Ishikawa (cell line): ENCODE data around the gene NPAS3.

Source experiments
- CEBPB ChIP-seq: IDR thresholded peaks from 2 replicates; pipeline ENCODE4 v1.6.1; 2012
- CREB1 ChIP-seq: IDR thresholded peaks from 2 replicates; pipeline ENCODE4 v1.6.1; 2012; ENCODE audit warnings: low read depth
- EGR1 ChIP-seq: IDR thresholded peaks from 2 replicates; pipeline ENCODE4 v1.6.1; 2012
- EP300 ChIP-seq: IDR thresholded peaks from 2 replicates; pipeline ENCODE4 v1.6.1; 2012; ENCODE audit warnings: borderline replicate concordance
- FOXM1 ChIP-seq: IDR thresholded peaks from 2 replicates; pipeline ENCODE4 v1.6.1; 2012; ENCODE audit warnings: low read depth, borderline replicate concordance
- NFIC ChIP-seq: IDR thresholded peaks from 2 replicates; pipeline ENCODE4 v1.6.1; 2012
- RAD21 ChIP-seq: IDR thresholded peaks from 2 replicates; pipeline ENCODE4 v1.6.1; 2012; ENCODE audit warnings: low read depth
- TAF1 ChIP-seq: IDR thresholded peaks from 2 replicates; pipeline ENCODE4 v1.6.1; 2012; ENCODE audit warnings: low read depth, mild to moderate bottlenecking
- TCF12 ChIP-seq: IDR thresholded peaks from 2 replicates; pipeline ENCODE4 v1.6.1; 2012; ENCODE audit warnings: low read depth
- TEAD4 ChIP-seq: IDR thresholded peaks from 2 replicates; pipeline ENCODE4 v1.6.1; 2012
- YY1 ChIP-seq: IDR thresholded peaks from 2 replicates; pipeline ENCODE4 v1.6.1; 2012; ENCODE audit warnings: low read depth
- ZBTB7A ChIP-seq: IDR thresholded peaks from 2 replicates; pipeline ENCODE4 v1.6.1; 2012; ENCODE audit warnings: low read depth
- TF ChIP-seq, protein P1 (sequence below): IDR thresholded peaks from 2 replicates; pipeline ENCODE4 v1.6.1; 2012
- TF ChIP-seq, protein P2 (sequence below): IDR thresholded peaks from 2 replicates; pipeline ENCODE4 v1.6.1; 2012; ENCODE audit warnings: low read depth, mild to moderate bottlenecking
- TF ChIP-seq, protein P3 (sequence below): IDR thresholded peaks from 2 replicates; pipeline ENCODE4 v1.6.1; 2012

Gene NPAS3

DNA sequence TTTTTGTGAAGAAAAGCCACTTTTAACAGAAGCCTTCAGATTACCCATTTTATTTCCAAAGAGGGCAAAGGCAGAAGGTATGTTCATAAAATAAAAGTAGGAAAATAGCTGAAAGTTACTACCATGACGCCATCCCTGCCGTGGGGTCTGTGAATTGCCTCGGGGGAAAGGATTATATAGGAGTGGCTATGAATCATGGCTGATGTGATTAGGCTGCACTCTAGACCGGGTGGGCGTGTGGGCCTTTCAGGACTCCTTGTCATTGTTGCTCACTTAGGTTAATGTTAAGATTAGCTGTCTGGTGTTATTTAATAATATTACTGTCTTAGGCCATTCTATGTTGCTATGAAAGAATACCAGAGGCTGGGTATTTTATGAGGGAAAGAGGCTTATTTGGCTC is 816.7 kb downstream of the NPAS3 start:
- TF ChIP-seq TCF12 = no peak
- no peak for TF ChIP-seq CEBPB
- no peak for TF ChIP-seq EGR1

DNA sequence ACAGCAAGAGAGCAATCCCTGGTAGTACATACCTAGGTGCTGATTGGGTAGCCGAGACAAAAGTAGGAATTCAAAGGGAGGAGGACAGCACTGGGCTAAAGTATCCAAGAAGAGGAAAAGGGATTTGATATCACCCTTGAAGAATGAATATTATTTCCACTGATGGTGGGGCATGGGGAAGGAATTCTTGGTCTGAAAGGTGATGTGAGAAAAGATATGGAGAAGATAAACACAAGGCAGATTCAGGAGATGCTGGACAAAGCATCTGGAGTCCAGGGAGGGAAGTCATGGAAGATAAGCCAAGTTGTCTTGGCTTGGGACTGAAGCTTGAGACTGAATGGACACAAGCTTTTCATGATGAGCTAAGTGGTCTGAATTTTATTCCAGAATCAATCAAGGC is 818.2 kb downstream of the NPAS3 start:
- TF ChIP-seq, protein P1, sequence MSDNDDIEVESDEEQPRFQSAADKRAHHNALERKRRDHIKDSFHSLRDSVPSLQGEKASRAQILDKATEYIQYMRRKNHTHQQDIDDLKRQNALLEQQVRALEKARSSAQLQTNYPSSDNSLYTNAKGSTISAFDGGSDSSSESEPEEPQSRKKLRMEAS = no peak
- TF ChIP-seq ZBTB7A (no peak), YY1 (no peak), RAD21 (no peak), TAF1 (no peak), CREB1 (no peak), EP300 (no peak), CEBPB (no peak), TCF12 (no peak), FOXM1 (no peak), EGR1 (no peak), NFIC (no peak)
- TF ChIP-seq, protein P2, sequence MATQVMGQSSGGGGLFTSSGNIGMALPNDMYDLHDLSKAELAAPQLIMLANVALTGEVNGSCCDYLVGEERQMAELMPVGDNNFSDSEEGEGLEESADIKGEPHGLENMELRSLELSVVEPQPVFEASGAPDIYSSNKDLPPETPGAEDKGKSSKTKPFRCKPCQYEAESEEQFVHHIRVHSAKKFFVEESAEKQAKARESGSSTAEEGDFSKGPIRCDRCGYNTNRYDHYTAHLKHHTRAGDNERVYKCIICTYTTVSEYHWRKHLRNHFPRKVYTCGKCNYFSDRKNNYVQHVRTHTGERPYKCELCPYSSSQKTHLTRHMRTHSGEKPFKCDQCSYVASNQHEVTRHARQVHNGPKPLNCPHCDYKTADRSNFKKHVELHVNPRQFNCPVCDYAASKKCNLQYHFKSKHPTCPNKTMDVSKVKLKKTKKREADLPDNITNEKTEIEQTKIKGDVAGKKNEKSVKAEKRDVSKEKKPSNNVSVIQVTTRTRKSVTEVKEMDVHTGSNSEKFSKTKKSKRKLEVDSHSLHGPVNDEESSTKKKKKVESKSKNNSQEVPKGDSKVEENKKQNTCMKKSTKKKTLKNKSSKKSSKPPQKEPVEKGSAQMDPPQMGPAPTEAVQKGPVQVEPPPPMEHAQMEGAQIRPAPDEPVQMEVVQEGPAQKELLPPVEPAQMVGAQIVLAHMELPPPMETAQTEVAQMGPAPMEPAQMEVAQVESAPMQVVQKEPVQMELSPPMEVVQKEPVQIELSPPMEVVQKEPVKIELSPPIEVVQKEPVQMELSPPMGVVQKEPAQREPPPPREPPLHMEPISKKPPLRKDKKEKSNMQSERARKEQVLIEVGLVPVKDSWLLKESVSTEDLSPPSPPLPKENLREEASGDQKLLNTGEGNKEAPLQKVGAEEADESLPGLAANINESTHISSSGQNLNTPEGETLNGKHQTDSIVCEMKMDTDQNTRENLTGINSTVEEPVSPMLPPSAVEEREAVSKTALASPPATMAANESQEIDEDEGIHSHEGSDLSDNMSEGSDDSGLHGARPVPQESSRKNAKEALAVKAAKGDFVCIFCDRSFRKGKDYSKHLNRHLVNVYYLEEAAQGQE = no peak
- TF ChIP-seq, protein P3, sequence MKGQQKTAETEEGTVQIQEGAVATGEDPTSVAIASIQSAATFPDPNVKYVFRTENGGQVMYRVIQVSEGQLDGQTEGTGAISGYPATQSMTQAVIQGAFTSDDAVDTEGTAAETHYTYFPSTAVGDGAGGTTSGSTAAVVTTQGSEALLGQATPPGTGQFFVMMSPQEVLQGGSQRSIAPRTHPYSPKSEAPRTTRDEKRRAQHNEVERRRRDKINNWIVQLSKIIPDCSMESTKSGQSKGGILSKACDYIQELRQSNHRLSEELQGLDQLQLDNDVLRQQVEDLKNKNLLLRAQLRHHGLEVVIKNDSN = no peak

DNA sequence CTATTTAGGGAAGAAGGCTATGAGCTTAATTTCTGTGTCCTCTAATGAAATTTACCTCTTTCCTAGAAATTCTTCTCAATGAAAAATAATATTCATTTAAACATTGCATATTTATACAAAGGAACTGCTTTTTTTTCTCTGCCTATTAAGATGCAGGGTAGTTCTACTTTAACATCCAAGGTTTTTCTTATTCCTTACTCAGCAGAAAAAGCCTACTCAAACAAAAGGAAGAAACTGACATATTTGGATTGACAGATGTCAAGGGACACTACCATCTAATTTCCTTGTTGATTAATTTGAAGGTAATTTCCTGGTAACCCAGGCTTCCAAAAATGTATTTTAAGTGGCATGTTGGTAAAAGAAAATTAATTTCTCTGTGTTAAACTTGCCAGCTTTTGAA is 819.9 kb downstream of the NPAS3 start:
- TF ChIP-seq RAD21 (no peak), CEBPB (no peak), EP300 (no peak), YY1 (no peak), EGR1 (no peak), TCF12 (no peak), ZBTB7A (no peak), CREB1 (no peak), TEAD4 (no peak), TAF1 (no peak)
- TF ChIP-seq, protein P1 = no peak
- TF ChIP-seq, protein P2 = no peak

DNA sequence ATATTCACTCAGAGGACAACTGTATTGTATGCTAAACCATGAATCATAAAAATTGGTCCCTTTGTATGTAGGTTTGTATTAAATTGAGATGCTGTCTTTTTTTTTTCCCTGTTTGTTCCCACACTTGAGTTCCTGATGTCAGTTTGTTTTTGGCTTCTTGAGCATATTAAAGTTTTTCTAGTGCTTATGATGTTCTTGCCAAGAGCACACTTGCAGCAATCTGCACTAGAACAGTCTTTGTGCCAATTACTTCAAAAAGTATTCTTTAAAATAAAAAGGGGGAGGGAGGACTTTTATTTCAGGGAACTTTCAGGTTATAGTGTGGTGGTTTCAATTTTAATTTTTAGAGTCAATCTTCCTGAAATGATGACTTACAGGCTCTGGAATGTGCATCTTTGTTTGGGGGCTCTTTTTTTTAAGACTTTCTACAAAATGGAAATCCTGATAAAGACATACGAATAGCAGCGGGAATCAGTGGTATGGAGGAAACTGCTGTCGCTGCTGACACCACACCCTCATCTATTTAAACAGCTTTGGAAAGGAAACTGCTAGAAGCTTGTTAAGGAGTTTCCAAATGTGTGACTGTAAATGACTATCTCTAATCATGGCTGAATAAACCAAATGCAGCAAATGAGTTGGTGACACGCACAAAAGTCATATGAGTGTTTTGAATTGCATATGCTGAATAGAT is 823.6 kb downstream of the NPAS3 start:
- TF ChIP-seq CREB1 (no peak), EP300 (no peak), YY1 (no peak), RAD21 (no peak), TEAD4 (no peak), TAF1 (no peak), CEBPB (no peak), FOXM1 (no peak)
- TF ChIP-seq, protein P3 = no peak
- TF ChIP-seq, protein P1 = no peak
- TF ChIP-seq, protein P2 = no peak
